GM12891 (cell line): ENCODE measurements around the gene ZNF48.

ENCODE experiments used
- POLR2A ChIP-seq: IDR thresholded peaks from 2 replicates; pipeline ENCODE4 v1.6.1; 2011; ENCODE audit warnings: low read depth, low read length, control low read depth
- POLR2AphosphoS5 ChIP-seq: IDR thresholded peaks from 2 replicates; pipeline ENCODE4 v1.6.1; 2011; ENCODE audit warnings: low read depth, low read length, control low read depth
- POU2F2 ChIP-seq: IDR thresholded peaks from 2 replicates; pipeline ENCODE4 v1.6.1; 2011; ENCODE audit warnings: low read depth, mild to moderate bottlenecking, control low read depth, low read length, moderate library complexity
- TAF1 ChIP-seq: IDR thresholded peaks from 2 replicates; pipeline ENCODE4 v1.6.1; 2011; ENCODE audit warnings: low read depth, low read length, control low read depth

GRCh38 chr16:30361180-30361579 is 34.0 kb upstream of the ZNF48 start:
- TF ChIP-seq POLR2AphosphoS5 (no peak), POLR2A (no peak), POU2F2 (no peak), TAF1 (no peak)
